LNCaP clone FGC (cell line): ENCODE results near the gene CAPN6.

Source experiments
- DNase-seq: peaks from one replicate; pipeline ENCODE4 v3.0.0-alpha.2; 2011; ENCODE audit warnings: low read depth
- H3K4me3 ChIP-seq: 2 replicates; pipeline ENCODE4 v1.5.1; 2011; ENCODE audit warnings: mild to moderate bottlenecking, low read depth, low read length, control low read depth
- CTCF ChIP-seq: IDR thresholded peaks from 2 replicates; pipeline ENCODE4 v1.5.1; 2012; ENCODE audit warnings: mild to moderate bottlenecking; ENCODE audit not compliant: control insufficient read depth, insufficient read depth; ENCODE audit errors: extremely low read depth

The CAPN6 gene

GRCh38 chrX:111284631-111285293 lies 14.5 kb upstream of the CAPN6 start:
- no peak overlapping the region for H3K4me3 ChIP-seq
- DNase-seq: no peak
- no peak for TF ChIP-seq CTCF

DNA sequence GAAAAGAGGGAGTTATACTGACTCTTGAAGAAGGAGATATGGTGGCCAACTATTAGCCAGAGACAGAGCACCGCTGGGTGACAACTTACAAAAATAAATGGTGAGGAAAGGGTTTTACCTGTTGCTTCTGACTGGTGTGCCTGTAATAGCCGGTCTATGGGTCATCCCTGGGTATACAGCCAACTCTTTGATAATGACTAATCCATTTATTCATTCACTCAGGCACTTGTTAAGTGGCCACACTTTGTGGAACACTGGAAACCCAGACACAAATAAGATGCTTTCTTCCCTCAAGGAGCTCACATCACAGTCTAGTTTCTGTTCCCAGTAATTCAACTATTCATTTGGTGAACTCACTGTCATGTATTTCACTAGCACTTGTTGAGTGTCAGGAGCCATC lies 13.2 kb upstream of the CAPN6 start:
- H3K4me3 ChIP-seq: no peak overlapping the region
- TF ChIP-seq CTCF: no peak
- DNase-seq: no peak

DNA sequence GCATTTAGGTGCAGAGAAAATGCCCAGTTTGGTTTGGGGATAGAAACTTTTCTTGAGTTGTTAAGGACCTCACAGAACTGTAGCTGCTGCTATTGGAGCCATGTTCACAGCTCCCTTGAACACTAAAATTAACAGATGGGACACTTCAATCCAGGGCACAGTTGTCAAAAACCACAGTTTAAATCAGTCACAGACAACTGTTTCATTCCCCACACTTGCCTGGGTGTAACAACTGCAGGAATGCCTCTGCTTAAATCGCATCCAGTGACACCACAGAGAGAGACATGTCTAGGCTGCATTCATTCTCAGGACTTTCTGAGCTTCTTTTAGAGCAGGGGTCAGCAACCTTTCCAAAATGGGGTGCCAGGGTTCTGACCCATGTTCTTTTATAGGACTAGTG lies 12.7 kb upstream of the CAPN6 start:
- H3K4me3 ChIP-seq: no peak overlapping the region
- DNase-seq: no peak
- TF ChIP-seq CTCF: no peak

- no peak for TF ChIP-seq CTCF
- no peak overlapping the region for H3K4me3 ChIP-seq
- no peak for DNase-seq
These were observed 11.9 kb upstream of the CAPN6 start for GRCh38 chrX:111282139-111282538.

DNA sequence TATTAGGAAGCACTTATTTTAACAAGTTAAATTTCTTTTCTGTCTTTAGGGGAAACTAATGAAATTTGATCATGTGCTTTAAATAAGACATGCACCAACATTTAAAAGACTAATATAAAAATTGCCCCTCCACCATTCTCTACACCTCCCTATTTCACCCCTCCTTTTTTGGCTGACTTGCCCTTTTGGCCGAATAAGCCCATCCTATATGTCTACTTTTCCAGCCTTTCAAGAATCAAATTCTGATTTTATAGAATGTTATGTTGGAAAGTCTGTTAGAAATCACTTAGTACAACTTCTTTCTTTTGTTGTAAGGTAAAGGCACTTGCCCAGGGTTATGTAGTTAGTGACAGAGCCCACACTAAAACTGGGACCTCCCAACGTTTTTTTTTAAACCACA lies 1.8 kb downstream of the CAPN6 start:
- H3K4me3 ChIP-seq: no peak overlapping the region
- TF ChIP-seq CTCF: no peak

DNA sequence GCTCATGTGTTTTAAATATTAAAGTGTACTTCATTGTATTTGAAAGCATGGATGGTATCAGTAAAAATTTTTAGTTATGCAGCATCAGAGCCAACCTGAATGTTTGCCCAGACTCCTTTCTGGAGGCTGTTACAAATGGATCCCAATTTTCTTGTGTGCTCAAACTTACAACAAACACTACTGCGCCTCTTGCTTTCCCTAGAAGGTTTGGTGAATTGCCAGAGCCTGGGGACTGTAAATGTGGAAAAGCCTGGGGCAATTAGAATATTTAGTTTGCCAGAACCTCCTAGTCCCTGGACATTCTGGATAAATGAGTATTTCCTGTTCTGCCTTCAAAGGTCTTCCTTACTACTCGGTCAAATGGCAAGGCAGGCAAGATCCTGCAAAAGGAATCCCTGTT lies 4.8 kb downstream of the CAPN6 start:
- DNase-seq: peak; percentile 67
- no peak overlapping the region for H3K4me3 ChIP-seq
- TF ChIP-seq CTCF: no peak

More for the DNA sequence above, 1.8 kb downstream of the CAPN6 start:
- DNase-seq: no peak

- no peak for DNase-seq
- TF ChIP-seq CTCF: no peak
These were observed 5.9 kb downstream of the CAPN6 start for GRCh38 chrX:111264385-111264784.

More at GRCh38 chrX:111264385-111264784, 5.9 kb downstream of the CAPN6 start:
- no peak overlapping the region for H3K4me3 ChIP-seq
